ENCODE results near the gene EFNA4. TPM values are rescaled to one million over a fixed set of nuclear protein-coding genes. Genes with fewer than 3 reads are reported as not detected.

EFNA4 gene
- total RNA-seq, 2 donors from 2014 or later = 3.4 to 4.0 TPM

- Mint-ChIP-seq H3K27ac (no peak overlapping the region), H3K4me1 (ENCODE audit: low read depth) (peaks cover 36% of the 10 kb centered on the region), H3K27me3 (ENCODE audit: low read depth) (peaks cover 28% of the 10 kb centered on the region), H3K9me3 (no peaks in the 10 kb centered on the region), H3K36me3 (ENCODE audit: insufficient read depth in 2 of 2) (peaks cover 0 to 2% of the 10 kb centered on the region in 2 donors), H3K4me3 (peak overlapping the region in 1 of 2 donors; percentile 79)
- ATAC-seq (replicated peaks in 1 of 2) (no peak), DNase-seq (no peak)
Measured at GRCh38 chr1:155077758-155078445, 14.4 kb downstream of the EFNA4 start.

GRCh38 chr1:155078469-155079209 lies 15.1 kb downstream of the EFNA4 start, which contains the start of gene EFNA3:
TSS of gene EFNA3 (plus strand) at chr1:155078837. CDS start at chr1:155078942, 105 bp downstream.
- Mint-ChIP-seq H3K27me3 (ENCODE audit: low read depth) (peaks cover 36% of the 10 kb centered on the region), H3K36me3 (ENCODE audit: insufficient read depth in 2 of 2) (peaks cover 0 to 2% of the 10 kb centered on the region in 2 donors), H3K4me1 (ENCODE audit: low read depth) (peaks cover 32% of the 10 kb centered on the region), H3K9me3 (no peaks in the 10 kb centered on the region), H3K4me3 (peak within 1 kb of the TSS; percentile 72 to 79), H3K27ac (peak within 1 kb of the TSS; percentile 24)
- ATAC-seq (replicated peaks in 1 of 2) (peak; percentile 46 to 53), DNase-seq (peak; percentile 68 to 78)

GRCh38 chr1:155079210-155079486 lies 15.6 kb downstream of the EFNA4 start:
- Mint-ChIP-seq H3K27ac (peak overlapping the region; percentile 24), H3K4me3 (peak overlapping the region; percentile 72 to 79), H3K36me3 (ENCODE audit: insufficient read depth in 2 of 2) (peaks cover 0 to 2% of the 10 kb centered on the region in 2 donors), H3K27me3 (ENCODE audit: low read depth) (peaks cover 41% of the 10 kb centered on the region), H3K4me1 (ENCODE audit: low read depth) (peaks cover 32% of the 10 kb centered on the region), H3K9me3 (no peaks in the 10 kb centered on the region)
- peak in 1 of 2 donors; percentile 6 for ATAC-seq (replicated peaks in 1 of 2)
- no peak for DNase-seq

- Mint-ChIP-seq H3K4me1 (ENCODE audit: low read depth) (peaks cover 37% of the 10 kb centered on the region), H3K27ac (peak overlapping the region; percentile 24), H3K9me3 (no peaks in the 10 kb centered on the region), H3K4me3 (peak overlapping the region; percentile 72 to 79), H3K36me3 (ENCODE audit: insufficient read depth in 2 of 2) (peaks cover 0 to 2% of the 10 kb centered on the region in 2 donors), H3K27me3 (ENCODE audit: low read depth) (peaks cover 43% of the 10 kb centered on the region)
- peak; percentile 10 to 12 for ATAC-seq (replicated peaks in 1 of 2)
- peak; percentile 46 to 48 for DNase-seq
Measured at GRCh38 chr1:155079487-155080311, 16.2 kb downstream of the EFNA4 start.

- peak overlapping the region; percentile 79 for H3K4me3 Mint-ChIP-seq
- H3K9me3 Mint-ChIP-seq = no peaks in the 10 kb centered on the region
- H3K4me1 Mint-ChIP-seq (ENCODE audit: low read depth) = peaks cover 40% of the 10 kb centered on the region
- peaks cover 0 to 2% of the 10 kb centered on the region in 2 donors for H3K36me3 Mint-ChIP-seq (ENCODE audit: insufficient read depth in 2 of 2)
- DNase-seq = peak; percentile 38 to 54
- no peak overlapping the region for H3K27ac Mint-ChIP-seq
- ATAC-seq (replicated peaks in 1 of 2) = no peak
- peaks cover 43% of the 10 kb centered on the region for H3K27me3 Mint-ChIP-seq (ENCODE audit: low read depth)
Measured at GRCh38 chr1:155080312-155081228, 17.0 kb downstream of the EFNA4 start.

GRCh38 chr1:155081472-155082300 lies 18.1 kb downstream of the EFNA4 start:
- DNase-seq = peak; percentile 44 to 51
- Mint-ChIP-seq H3K9me3 (no peaks in the 10 kb centered on the region), H3K4me1 (ENCODE audit: low read depth) (peaks cover 47% of the 10 kb centered on the region), H3K36me3 (ENCODE audit: insufficient read depth in 2 of 2) (peaks cover 0 to 2% of the 10 kb centered on the region in 2 donors), H3K27ac (no peak overlapping the region), H3K27me3 (ENCODE audit: low read depth) (peaks cover 43% of the 10 kb centered on the region), H3K4me3 (peak overlapping the region; percentile 79)
- no peak for ATAC-seq (replicated peaks in 1 of 2)

- DNase-seq (peak in 1 of 2 donors; percentile 44), ATAC-seq (replicated peaks in 1 of 2) (no peak)
- no peaks in the 10 kb centered on the region for H3K9me3 Mint-ChIP-seq
- peaks cover 47% of the 10 kb centered on the region for H3K4me1 Mint-ChIP-seq (ENCODE audit: low read depth)
- H3K27me3 Mint-ChIP-seq (ENCODE audit: low read depth) = peaks cover 43% of the 10 kb centered on the region
- H3K4me3 Mint-ChIP-seq = peak overlapping the region; percentile 70 to 72
- H3K27ac Mint-ChIP-seq = no peak overlapping the region
- peaks cover 0 to 2% of the 10 kb centered on the region in 2 donors for H3K36me3 Mint-ChIP-seq (ENCODE audit: insufficient read depth in 2 of 2)
Measured at GRCh38 chr1:155082301-155083051, 18.9 kb downstream of the EFNA4 start.

GRCh38 chr1:155083052-155083541 lies 19.6 kb downstream of the EFNA4 start:
- peaks cover 43% of the 10 kb centered on the region for H3K27me3 Mint-ChIP-seq (ENCODE audit: low read depth)
- DNase-seq (no peak), ATAC-seq (replicated peaks in 1 of 2) (no peak)
- peaks cover 0 to 2% of the 10 kb centered on the region in 2 donors for H3K36me3 Mint-ChIP-seq (ENCODE audit: insufficient read depth in 2 of 2)
- peak overlapping the region in 1 of 2 donors; percentile 72 for H3K4me3 Mint-ChIP-seq
- no peak overlapping the region for H3K27ac Mint-ChIP-seq
- H3K4me1 Mint-ChIP-seq (ENCODE audit: low read depth) = peaks cover 47% of the 10 kb centered on the region
- no peaks in the 10 kb centered on the region for H3K9me3 Mint-ChIP-seq

GRCh38 chr1:155083865-155084721 lies 20.6 kb downstream of the EFNA4 start:
- ATAC-seq (replicated peaks in 1 of 2) = no peak
- Mint-ChIP-seq H3K4me3 (peak overlapping the region; percentile 84 to 88), H3K27me3 (ENCODE audit: low read depth) (peaks cover 42% of the 10 kb centered on the region), H3K4me1 (ENCODE audit: low read depth) (peaks cover 46% of the 10 kb centered on the region), H3K36me3 (ENCODE audit: insufficient read depth in 2 of 2) (peaks cover 0 to 2% of the 10 kb centered on the region in 2 donors), H3K27ac (no peak overlapping the region), H3K9me3 (no peaks in the 10 kb centered on the region)
- peak; percentile 51 to 63 for DNase-seq

GRCh38 chr1:155084722-155085503 lies 21.4 kb downstream of the EFNA4 start:
- ATAC-seq (replicated peaks in 1 of 2) (peak; percentile 84 to 85), DNase-seq (peak; percentile 95)
- H3K27me3 Mint-ChIP-seq (ENCODE audit: low read depth) = peaks cover 34% of the 10 kb centered on the region
- peak overlapping the region; percentile 91 for H3K27ac Mint-ChIP-seq
- H3K9me3 Mint-ChIP-seq = no peaks in the 10 kb centered on the region
- peaks cover 0 to 2% of the 10 kb centered on the region in 2 donors for H3K36me3 Mint-ChIP-seq (ENCODE audit: insufficient read depth in 2 of 2)
- H3K4me3 Mint-ChIP-seq = peak overlapping the region; percentile 84 to 88
- H3K4me1 Mint-ChIP-seq (ENCODE audit: low read depth) = peaks cover 40% of the 10 kb centered on the region
